ENCODE data around the gene GNAO1.

GRCh38 chr16:56357241-56357764 lies 166.0 kb downstream of the GNAO1 start:
- TF ChIP-seq CTCF (IDR thresholded peaks at IDR 0.05): no peak
- no peak for TF ChIP-seq EZH2 (IDR thresholded peaks at IDR 0.05; ENCODE audit: borderline replicate concordance, insufficient read depth, low read depth, low read length, poor library complexity, severe bottlenecking)

Measured in B cell (primary cell).